ENCODE measurements around the gene FRMPD3.

The FRMPD3 gene

GRCh38 chrX:107482046-107482445 lies 32.6 kb downstream of the FRMPD3 start:
- no peak for DNase-seq

- DNase-seq: no peak
Observed at GRCh38 chrX:107484002-107484726, 34.7 kb downstream of the FRMPD3 start.

- DNase-seq: no peak
Observed at GRCh38 chrX:107485013-107485412, 35.6 kb downstream of the FRMPD3 start.

GRCh38 chrX:107493141-107493540 lies 43.7 kb downstream of the FRMPD3 start:
- no peak for DNase-seq

DNA sequence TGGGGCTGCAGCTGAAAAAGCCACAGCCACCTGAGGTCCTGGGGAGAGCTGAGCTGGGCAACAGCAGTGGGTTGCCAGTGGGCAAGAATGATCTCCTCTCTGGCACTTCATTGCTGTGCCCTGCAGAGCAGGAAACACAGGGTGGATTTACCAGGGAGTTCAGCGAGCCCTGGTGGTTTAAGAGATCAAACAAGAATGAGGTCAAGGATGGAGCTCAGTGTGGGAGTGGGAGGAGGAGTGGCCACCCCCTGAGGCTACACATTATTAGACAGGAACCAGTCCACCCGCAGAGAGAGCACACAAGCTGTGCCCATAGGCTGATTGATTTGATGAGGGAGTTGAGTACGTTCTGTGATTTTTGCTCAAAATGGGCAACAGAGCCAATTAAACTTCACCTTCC lies 47.3 kb downstream of the FRMPD3 start:
- no peak for DNase-seq
